HCT116 (cell line): ENCODE data around the gene ELL2. TPM values are rescaled to one million over a fixed set of nuclear protein-coding genes. Genes with fewer than 3 reads are reported as not detected.
A peak's percentile ranks its signal among the peaks of the same experiment; 100 is the strongest.

Experiments used
- ATAC-seq: fragments of 200-7000 bp; cut with Tn5 transposase; 2 replicates; pipeline ENCODE4 v1.9.1; 2020; ENCODE audit warnings: mild to moderate bottlenecking, moderate library complexity
- Bru-seq: library from RNA; stranded (reverse); fragments of 400-500 nt; gene quantifications from one replicate; lab custom pipeline; 2021; lab: Mats Ljungman, UMichigan
- BruChase-seq, 2 experiments: library from RNA; stranded (reverse); fragments of 400-500 nt; gene quantifications; one replicate each; lab custom pipeline; 2021; lab: Mats Ljungman, UMichigan
- BruUV-seq: library from RNA; stranded (reverse); fragments of 400-500 nt; replicated peaks from 2 replicates; lab custom pipeline; 2021; lab: Mats Ljungman, UMichigan
- CTCF ChIA-PET: fragments of 300-600 bp; sonication (Branson Sonifier 250); formaldehyde crosslinking; loops from one replicate; lab custom pipeline; 2021; ENCODE audit warnings: antibody characterized with exemption; lab: Charles Lee
- POLR2A ChIA-PET: fragments of 300-600, 350-600 bp; sonication (Branson Sonifier 250); formaldehyde crosslinking; loops from one replicate; lab custom pipeline; 2021; ENCODE audit warnings: antibody characterized with exemption; lab: Charles Lee
- RAD21 ChIA-PET, 2 experiments: fragments of 300-600 bp; sonication (Branson Sonifier 250); formaldehyde crosslinking; loops; one replicate each; lab custom pipeline; 2023; ENCODE audit warnings: low total read pairs in 2 of 2; ENCODE audit not compliant: uncharacterized antibody in 2 of 2, unreplicated experiment in 2 of 2, low non-redundant PET in 1 of 2; lab: Charles Lee
- DNase-seq: peaks from one replicate; pipeline ENCODE4 v3.0.0-alpha.2; 2010; ENCODE audit warnings: low read depth, low spot score
- H2AFZ ChIP-seq: fragments of 200-600 bp; shearing (Covaris generic), sonication (generic); 2 replicates; pipeline ENCODE4 v1.6.1; 2017; ENCODE audit warnings: low read depth, mixed run types, mixed read lengths, antibody characterized with exemption, low read length; ENCODE audit not compliant: poor library complexity, severe bottlenecking
- H3K27ac ChIP-seq: 2 replicates; pipeline ENCODE4 v1.5.1; 2012; ENCODE audit warnings: low read depth, low read length
- H3K27me3 ChIP-seq: fragments of 200-600 bp; sonication (generic); 2 replicates; pipeline ENCODE4 v1.6.1; 2016; ENCODE audit warnings: mixed run types, low read length, mixed read lengths; ENCODE audit not compliant: insufficient read depth
- H3K36me3 ChIP-seq, 2 experiments: fragments of 200-500 bp in 1 of 2; fragments of 200-600 bp in 1 of 2; sonication (Bioruptor generic) in 1 of 2; sonication (generic) in 1 of 2; 2 replicates each; pipeline versions ENCODE4 v1.5.1 to v1.6.1; 2014 to 2016; ENCODE audit warnings: low read length in 2 of 2, inconsistent platforms in 1 of 2, mixed read lengths in 1 of 2, mixed run types in 1 of 2; ENCODE audit not compliant: insufficient read depth in 2 of 2, control insufficient read depth in 1 of 2
- H3K4me1 ChIP-seq, 2 experiments: fragments of 200-600 bp in 1 of 2; sonication (generic) in 1 of 2; 2 replicates each; pipeline versions ENCODE4 v1.5.1 to v1.6.1; 2012 to 2017; ENCODE audit warnings: low read length in 2 of 2, inconsistent platforms in 1 of 2, mild to moderate bottlenecking in 1 of 2, mixed read lengths in 1 of 2, mixed run types in 1 of 2, moderate library complexity in 1 of 2; ENCODE audit not compliant: insufficient read depth in 2 of 2, control insufficient read depth in 1 of 2
- H3K4me2 ChIP-seq: fragments of 200-600 bp; sonication (generic); 2 replicates; pipeline ENCODE4 v1.6.1; 2017; ENCODE audit warnings: mixed run types, low read length, mixed read lengths
- H3K4me3 ChIP-seq, 2 experiments: fragments of 200-600 bp in 1 of 2; sonication (generic) in 1 of 2; replicated peaks in 1 of 2; 2 replicates each; pipeline ENCODE4 v1.5.1; 2011 to 2016; ENCODE audit warnings: low read length in 2 of 2, control low read depth in 1 of 2, low read depth in 1 of 2, mild to moderate bottlenecking in 1 of 2, mixed read lengths in 1 of 2, mixed run types in 1 of 2
- H3K79me2 ChIP-seq: fragments of 200-600 bp; sonication (generic); 2 replicates; pipeline ENCODE4 v1.6.1; 2017; ENCODE audit warnings: mild to moderate bottlenecking, mixed run types, low read length, moderate library complexity, mixed read lengths; ENCODE audit not compliant: insufficient read depth
- H3K9ac ChIP-seq: fragments of 200-600 bp; sonication (generic); 2 replicates; pipeline ENCODE4 v1.6.1; 2016; ENCODE audit warnings: low read length, mixed read lengths
- H3K9me2 ChIP-seq: fragments of 200-600 bp; sonication (generic), shearing (Covaris generic); 2 replicates; pipeline ENCODE4 v1.6.1; 2017; ENCODE audit warnings: mixed run types, mild to moderate bottlenecking, moderate library complexity; ENCODE audit not compliant: insufficient read depth
- H3K9me3 ChIP-seq, 2 experiments: fragments of 200-500 bp in 1 of 2; fragments of 200-600 bp in 1 of 2; sonication (Bioruptor generic) in 1 of 2; sonication (generic) in 1 of 2; 2 replicates each; pipeline ENCODE4 v1.6.1; 2014 to 2017; ENCODE audit warnings: low read length in 2 of 2, mixed read lengths in 2 of 2, inconsistent platforms in 1 of 2, low read depth in 1 of 2, mild to moderate bottlenecking in 1 of 2, mixed run types in 1 of 2, moderate library complexity in 1 of 2; ENCODE audit not compliant: control insufficient read depth in 1 of 2, insufficient read depth in 1 of 2
- H4K20me1 ChIP-seq: fragments of 200-600 bp; sonication (generic), shearing (Covaris generic); 2 replicates; pipeline ENCODE4 v1.6.1; 2017; ENCODE audit warnings: mixed run types, mild to moderate bottlenecking, moderate library complexity; ENCODE audit not compliant: insufficient read depth
- ATF3 ChIP-seq: IDR thresholded peaks from 2 replicates; pipeline ENCODE4 v1.6.1; 2012
- CBX3 ChIP-seq: IDR thresholded peaks from 2 replicates; pipeline ENCODE4 v1.6.1; 2012; ENCODE audit warnings: low read depth
- CEBPB ChIP-seq: IDR thresholded peaks from 2 replicates; pipeline ENCODE4 v1.6.1; 2012; ENCODE audit warnings: low read depth
- CTCF ChIP-seq, 3 experiments: fragments of 200-600 bp in 1 of 3; sonication (generic) in 1 of 3; IDR thresholded peaks in 2 of 3; conservative IDR thresholded peaks in 1 of 3; 2 replicates each; pipeline ENCODE4 v1.5.1; 2012 to 2017; ENCODE audit warnings: low read depth in 2 of 3, low read length in 2 of 3, antibody characterized with exemption in 1 of 3, borderline replicate concordance in 1 of 3, control low read depth in 1 of 3, mild to moderate bottlenecking in 1 of 3, mixed read lengths in 1 of 3, mixed run types in 1 of 3, moderate library complexity in 1 of 3; ENCODE audit not compliant: insufficient read depth in 1 of 3
- EGR1 ChIP-seq: IDR thresholded peaks from 2 replicates; pipeline ENCODE4 v1.6.1; 2012; ENCODE audit warnings: low read depth
- ELF1 ChIP-seq: IDR thresholded peaks from 2 replicates; pipeline ENCODE4 v1.6.1; 2012; ENCODE audit warnings: low read depth, borderline replicate concordance
- EZH2phosphoT487 ChIP-seq: fragments of 200-600 bp; IDR thresholded peaks from 2 replicates; pipeline ENCODE4 v1.6.1; 2018; ENCODE audit warnings: antibody characterized with exemption, borderline replicate concordance
- FOSL1 ChIP-seq: IDR thresholded peaks from 2 replicates; pipeline ENCODE4 v1.6.1; 2012; ENCODE audit warnings: low read depth
- JUND ChIP-seq: IDR thresholded peaks from 2 replicates; pipeline ENCODE4 v1.6.1; 2012
- MAX ChIP-seq: IDR thresholded peaks from 2 replicates; pipeline ENCODE4 v1.6.1; 2012
- POLR2A ChIP-seq: IDR thresholded peaks from 2 replicates; pipeline ENCODE4 v1.7.0; 2011; ENCODE audit warnings: borderline replicate concordance; ENCODE audit not compliant: insufficient read depth, insufficient read length; ENCODE audit errors: extremely low read depth
- POLR2AphosphoS5 ChIP-seq: IDR thresholded peaks from 2 replicates; pipeline ENCODE4 v1.6.1; 2011; ENCODE audit warnings: mild to moderate bottlenecking, low read depth, low read length, moderate library complexity
- RAD21 ChIP-seq: IDR thresholded peaks from 2 replicates; pipeline ENCODE4 v1.6.1; 2012; ENCODE audit warnings: low read depth, mild to moderate bottlenecking
- REST ChIP-seq: IDR thresholded peaks from 2 replicates; pipeline ENCODE4 v1.6.1; 2012; ENCODE audit warnings: low read depth
- SIN3A ChIP-seq: IDR thresholded peaks from 2 replicates; pipeline ENCODE4 v1.6.1; 2012; ENCODE audit warnings: low read depth
- SP1 ChIP-seq: IDR thresholded peaks from 2 replicates; pipeline ENCODE4 v1.6.1; 2012; ENCODE audit warnings: low read depth
- TCF7L2 ChIP-seq: IDR thresholded peaks from 2 replicates; pipeline ENCODE4 v1.7.0; 2011; ENCODE audit warnings: borderline replicate concordance, inconsistent platforms; ENCODE audit not compliant: insufficient read depth, insufficient read length; ENCODE audit errors: extremely low read depth
- YY1 ChIP-seq: IDR thresholded peaks from 2 replicates; pipeline ENCODE4 v1.6.1; 2011; ENCODE audit warnings: low read length, low read depth, moderate library complexity, mild to moderate bottlenecking; ENCODE audit not compliant: insufficient replicate concordance; ENCODE audit errors: extremely low read depth
- ZFX ChIP-seq: fragments of 450-650 bp; IDR thresholded peaks from 2 replicates; pipeline ENCODE4 v1.6.1; 2017
- intact Hi-C: fragments of 100-400 bp; cut with micrococcal nuclease; formaldehyde crosslinking; loops from 2 replicates; pipeline ENCODE4 v1.10.0; 2022
- long read RNA-seq: library from polyadenylated mRNA; unstranded; transcript quantifications from one replicate; pipeline ENCODE4 v2.0.0, GENCODE V29; 2021; ENCODE audit not compliant: unreplicated experiment
- polyA plus RNA-seq: library from polyadenylated mRNA; unstranded; fragments of >200 nt; gene quantifications from 2 replicates; pipeline ENCODE4 v1.2.1, GENCODE V29; 2012; ENCODE audit warnings: missing spikeins
- total RNA-seq: library from RNA; stranded (reverse); gene quantifications from one replicate; pipeline ENCODE4 v1.2.1, GENCODE V29; 2021; ENCODE audit not compliant: unreplicated experiment

The ELL2 gene
- total RNA-seq: 29.8 TPM
- 11.8 and 11.9 TPM in 2 replicates for polyA plus RNA-seq
- Bru-seq, nascent RNA: percentile 94 among the genes with signal in this experiment
- percentile 92 among the genes with signal in this experiment for BruChase-seq, experiment 1, labeled RNA remaining after a 6-hour chase
- BruChase-seq, experiment 2, labeled RNA remaining after a 2-hour chase: percentile 81 among the genes with signal in this experiment
- long read RNA-seq, full-length matches to known transcripts: 7 of 26 reads
- long read RNA-seq, partial matches to known transcripts: 11 of 26 reads
- long read RNA-seq, other reads (novel, unspliced or antisense): 8 of 26 reads

GRCh38 chr5:95961617-95962474, at the start of gene ELL2:
Gene ELL2 (minus strand): TSS chr5:95961851. CDS start chr5:95961721, 130 bp downstream.
- no peaks in the 10 kb centered on the region for H3K36me3 ChIP-seq
- ATAC-seq (peak; percentile 84), DNase-seq (peak; percentile 100)
- intact Hi-C loops: loop anchor here (2.0 to 5.0 kb wide), 3 partner anchors 115 to 375 kb away; no protein-coding TSS in a partner anchor
- H3K27me3 ChIP-seq: no peaks in the 10 kb centered on the region
- RAD21 ChIA-PET: no interaction called here
- no peaks in the 10 kb centered on the region for H3K9me2 ChIP-seq
- H3K79me2 ChIP-seq: peaks cover 38% of the 10 kb centered on the region
- BruUV-seq: no TSS peak
- H3K9me3 ChIP-seq: no peaks in the 10 kb centered on the region
- peak within 1 kb of the TSS; percentile 85 for H2AFZ ChIP-seq
- peak within 1 kb of the TSS; percentile 85 for H3K9ac ChIP-seq
- H3K4me1 ChIP-seq: peaks cover 21 to 48% of the 10 kb centered on the region in 2 experiments
- CTCF ChIA-PET: no interaction called here
- H3K4me3 ChIP-seq: peak within 1 kb of the TSS; percentile 83 to 84
- H4K20me1 ChIP-seq: no peaks in the 10 kb centered on the region
- H3K27ac ChIP-seq: peak within 1 kb of the TSS; percentile 84
- peak within 1 kb of the TSS; percentile 92 for H3K4me2 ChIP-seq
- POLR2A ChIA-PET: interaction anchor here (0.5 to 3.2 kb wide), 2 partner anchors 106 to 117 kb away, joined by 3 to 8 read pairs; no protein-coding TSS in a partner anchor
- TF ChIP-seq JUND: peak; percentile 35; the same call in 1 of the 2 replicates
- TF ChIP-seq ATF3: no peak
- peak; percentile 59 for TF ChIP-seq YY1
- 0 out of 2 replicates have a peak, but pooled peaks have one; percentile 65 for TF ChIP-seq CBX3
- TF ChIP-seq POLR2A: peak; percentile 24
- TF ChIP-seq CTCF (IDR thresholded peaks at IDR 0.05 in 2 of 3, conservative IDR thresholded peaks at IDR 0.05 in 1 of 3; ENCODE audit: borderline replicate concordance in 1 of 3, insufficient read depth in 1 of 3, low read depth in 2 of 3, low read length in 2 of 3): no peak
- no peak for TF ChIP-seq CEBPB
- peak; percentile 58 for TF ChIP-seq FOSL1
- no peak for TF ChIP-seq TCF7L2
- TF ChIP-seq RAD21: no peak
- peak; percentile 66 for TF ChIP-seq EGR1
- TF ChIP-seq POLR2AphosphoS5: peak; percentile 89
- 0 out of 2 replicates have a peak, but pooled peaks have one; percentile 17 for TF ChIP-seq ZFX
- TF ChIP-seq EZH2phosphoT487: no peak
- peak; percentile 80 for TF ChIP-seq SP1
- TF ChIP-seq SIN3A: no peak; the same call in 1 of the 2 replicates
- no peak for TF ChIP-seq ELF1
- no peak for TF ChIP-seq REST
- no peak for TF ChIP-seq MAX
